PC-3 (cell line): ENCODE results near the gene PDE2A. TPM values are rescaled to one million over a fixed set of nuclear protein-coding genes. Genes with fewer than 3 reads are reported as not detected.

ENCODE experiments used
- ATAC-seq: fragments of 200-7000 bp; cut with Tn5 transposase; 2 replicates; pipeline ENCODE4 v1.9.1; 2020; ENCODE audit warnings: mild to moderate bottlenecking, moderate library complexity
- BruUV-seq: library from RNA; stranded (reverse); fragments of 400-500 nt; replicated peaks from 2 replicates; lab custom pipeline; 2021; lab: Mats Ljungman, UMichigan
- CTCF ChIA-PET: fragments of 300-600 bp; sonication (Branson Sonifier 250); formaldehyde crosslinking; loops from one replicate; lab custom pipeline; 2022; ENCODE audit warnings: antibody characterized with exemption; lab: Charles Lee
- POLR2A ChIA-PET: fragments of 300-600 bp; sonication (Branson Sonifier 250); formaldehyde crosslinking; loops from one replicate; lab custom pipeline; 2022; ENCODE audit warnings: antibody characterized with exemption; ENCODE audit not compliant: unreplicated experiment; lab: Charles Lee
- DNase-seq: peaks from one replicate; pipeline ENCODE4 v3.0.0-alpha.2; 2015
- H2AFZ ChIP-seq: fragments of 300-600 bp; sonication (generic); 2 replicates; pipeline ENCODE4 v1.6.0; 2016; ENCODE audit warnings: antibody characterized with exemption, low read length
- H3F3A ChIP-seq: fragments of 300-600 bp; sonication (generic); one replicate; pipeline ENCODE4 v1.6.0; 2017; ENCODE audit warnings: antibody characterized with exemption, low read length, control low read depth, mild to moderate bottlenecking; ENCODE audit not compliant: unreplicated experiment
- H3K27ac ChIP-seq: fragments of 300-600 bp; sonication (generic); 2 replicates; pipeline ENCODE4 v1.5.1; 2016; ENCODE audit warnings: mild to moderate bottlenecking, low read length
- H3K27me3 ChIP-seq: fragments of 300-600 bp; sonication (generic); 2 replicates; pipeline ENCODE4 v1.6.1; 2016; ENCODE audit warnings: low read length, mixed read lengths
- H3K36me3 ChIP-seq: fragments of 300-600 bp; sonication (generic); 2 replicates; pipeline ENCODE4 v1.6.1; 2016; ENCODE audit warnings: low read depth, mixed run types, low read length, mixed read lengths
- H3K4me1 ChIP-seq: fragments of 300-600 bp; sonication (generic); 2 replicates; pipeline ENCODE4 v1.5.1; 2016; ENCODE audit warnings: low read length; ENCODE audit not compliant: insufficient read depth
- H3K4me2 ChIP-seq: fragments of 300-600 bp; sonication (generic); 2 replicates; pipeline ENCODE4 v1.6.0; 2016; ENCODE audit warnings: low read length
- H3K4me3 ChIP-seq: fragments of 300-600 bp; sonication (generic); 2 replicates; pipeline ENCODE4 v1.5.1; 2016; ENCODE audit warnings: mild to moderate bottlenecking, low read length, mixed read lengths
- H3K79me2 ChIP-seq: fragments of 300-600 bp; sonication (generic); 2 replicates; pipeline ENCODE4 v1.6.1; 2017; ENCODE audit warnings: low read length, mixed read lengths
- H3K9ac ChIP-seq: fragments of 300-600 bp; sonication (generic); 2 replicates; pipeline ENCODE4 v1.6.0; 2016; ENCODE audit warnings: mild to moderate bottlenecking, low read length
- H3K9me2 ChIP-seq: fragments of 300-600 bp; sonication (generic); replicated peaks from 2 replicates; pipeline ENCODE4 v1.6.1; 2016; ENCODE audit warnings: mixed run types, low read length, mixed read lengths
- H3K9me3 ChIP-seq: fragments of 300-600 bp; sonication (generic); 2 replicates; pipeline ENCODE4 v1.6.1; 2016; ENCODE audit warnings: low read length, mixed read lengths
- H4K20me1 ChIP-seq: fragments of 300-600 bp; sonication (generic); 2 replicates; pipeline ENCODE4 v1.6.1; 2016; ENCODE audit warnings: low read length, mixed read lengths
- EZH2 ChIP-seq: fragments of 300-600 bp; sonication (generic); IDR thresholded peaks from one replicate; pipeline ENCODE4 v1.6.1; 2017; ENCODE audit warnings: antibody characterized with exemption, mild to moderate bottlenecking, low read length; ENCODE audit not compliant: unreplicated experiment
- EZH2phosphoT487 ChIP-seq: fragments of 300-600 bp; sonication (generic); IDR thresholded peaks from 2 replicates; pipeline ENCODE4 v1.6.1; 2018; ENCODE audit warnings: mild to moderate bottlenecking, antibody characterized with exemption, low read length, borderline replicate concordance
- intact Hi-C: fragments of 100-400 bp; cut with micrococcal nuclease; formaldehyde crosslinking; loops from 2 replicates; pipeline ENCODE4 v1.9.0; 2023
- total RNA-seq: library from RNA; depleted of rRNA; stranded (reverse); fragments of >200 nt; gene quantifications from 2 replicates; pipeline ENCODE4 v1.2.3, GENCODE V29; 2014
- TF ChIP-seq, protein P1 (sequence below): fragments of 300-600 bp; sonication (generic); conservative IDR thresholded peaks from 2 replicates; pipeline ENCODE4 v1.5.1; 2017; ENCODE audit warnings: antibody characterized with exemption, low read depth, mild to moderate bottlenecking, low read length

Gene PDE2A
- total RNA-seq, 1 experiment from 2014 or later = 2.6 TPM

DNA sequence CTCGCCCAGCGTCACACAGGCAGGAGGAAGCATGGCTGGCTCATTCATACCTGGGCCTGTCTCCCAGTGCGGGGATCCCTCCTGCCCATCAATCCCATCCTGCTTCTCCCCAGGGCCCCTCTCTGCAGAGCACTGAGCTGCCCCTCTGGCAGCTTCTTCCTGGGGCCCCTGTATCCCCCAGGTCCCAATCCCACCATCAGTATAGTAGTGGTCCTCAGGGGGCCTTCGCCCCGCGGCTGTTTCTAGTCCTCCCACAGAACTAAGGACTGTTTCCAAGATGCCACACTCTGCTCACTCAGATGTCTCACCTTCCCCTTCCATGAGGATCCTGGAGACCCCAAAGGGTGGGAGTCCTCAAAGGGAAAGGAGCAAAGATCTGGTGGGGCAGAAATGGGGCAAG, 97.6 kb downstream of the PDE2A start:
- H3F3A ChIP-seq = no peaks in the 10 kb centered on the region
- ChIA-PET POLR2A (no interaction called here), CTCF (no interaction called here)
- no peak overlapping the region for H2AFZ ChIP-seq
- H3K4me2 ChIP-seq = no peak overlapping the region
- H3K9ac ChIP-seq = no peak overlapping the region
- no peaks in the 10 kb centered on the region for H3K9me2 ChIP-seq
- no peaks in the 10 kb centered on the region for H4K20me1 ChIP-seq
- ATAC-seq (no peak), DNase-seq (no peak)
- no peak overlapping the region for H3K4me3 ChIP-seq
- H3K27ac ChIP-seq = no peak overlapping the region
- H3K36me3 ChIP-seq = no peaks in the 10 kb centered on the region
- no peaks in the 10 kb centered on the region for H3K4me1 ChIP-seq
- BruUV-seq = no TSS peak
- TF ChIP-seq, protein P1, sequence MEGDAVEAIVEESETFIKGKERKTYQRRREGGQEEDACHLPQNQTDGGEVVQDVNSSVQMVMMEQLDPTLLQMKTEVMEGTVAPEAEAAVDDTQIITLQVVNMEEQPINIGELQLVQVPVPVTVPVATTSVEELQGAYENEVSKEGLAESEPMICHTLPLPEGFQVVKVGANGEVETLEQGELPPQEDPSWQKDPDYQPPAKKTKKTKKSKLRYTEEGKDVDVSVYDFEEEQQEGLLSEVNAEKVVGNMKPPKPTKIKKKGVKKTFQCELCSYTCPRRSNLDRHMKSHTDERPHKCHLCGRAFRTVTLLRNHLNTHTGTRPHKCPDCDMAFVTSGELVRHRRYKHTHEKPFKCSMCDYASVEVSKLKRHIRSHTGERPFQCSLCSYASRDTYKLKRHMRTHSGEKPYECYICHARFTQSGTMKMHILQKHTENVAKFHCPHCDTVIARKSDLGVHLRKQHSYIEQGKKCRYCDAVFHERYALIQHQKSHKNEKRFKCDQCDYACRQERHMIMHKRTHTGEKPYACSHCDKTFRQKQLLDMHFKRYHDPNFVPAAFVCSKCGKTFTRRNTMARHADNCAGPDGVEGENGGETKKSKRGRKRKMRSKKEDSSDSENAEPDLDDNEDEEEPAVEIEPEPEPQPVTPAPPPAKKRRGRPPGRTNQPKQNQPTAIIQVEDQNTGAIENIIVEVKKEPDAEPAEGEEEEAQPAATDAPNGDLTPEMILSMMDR = no peak
- TF ChIP-seq EZH2phosphoT487 (no peak), EZH2 (no peak)
- H3K79me2 ChIP-seq = no peaks in the 10 kb centered on the region
- intact Hi-C loops = no loop called here
- H3K9me3 ChIP-seq = no peaks in the 10 kb centered on the region
- H3K27me3 ChIP-seq = no peaks in the 10 kb centered on the region

DNA sequence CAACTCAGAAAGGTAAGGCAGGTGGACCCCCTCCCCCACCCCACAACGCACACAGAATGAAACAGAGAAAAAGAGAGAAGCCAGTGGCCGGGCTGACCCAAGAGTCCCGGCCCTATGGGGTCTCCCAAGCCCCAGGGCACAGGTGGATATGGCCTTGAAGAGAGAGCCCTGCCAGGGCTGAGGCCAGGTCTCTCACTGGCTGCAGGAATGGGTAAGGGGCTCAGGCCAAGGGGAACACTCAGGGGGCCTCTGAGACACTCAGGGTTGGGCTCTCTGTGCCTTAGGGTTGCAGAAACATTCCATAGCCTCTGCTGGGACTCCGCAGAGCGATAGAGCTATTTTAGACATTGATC, 98.0 kb downstream of the PDE2A start:
- H3K9me2 ChIP-seq = no peaks in the 10 kb centered on the region
- H3K27ac ChIP-seq = no peak overlapping the region
- DNase-seq (no peak), ATAC-seq (no peak)
- H4K20me1 ChIP-seq = no peaks in the 10 kb centered on the region
- H3K4me2 ChIP-seq = no peak overlapping the region
- H3K79me2 ChIP-seq = no peaks in the 10 kb centered on the region
- TF ChIP-seq, protein P1 = no peak
- no peak for TF ChIP-seq EZH2
- no peak for TF ChIP-seq EZH2phosphoT487
- peaks cover under 1% of the 10 kb centered on the region for H3K4me1 ChIP-seq
- CTCF ChIA-PET = no interaction called here
- no peak overlapping the region for H3K9ac ChIP-seq
- H3K36me3 ChIP-seq = no peaks in the 10 kb centered on the region
- intact Hi-C loops = no loop called here
- no TSS peak for BruUV-seq
- POLR2A ChIA-PET = no interaction called here
- no peaks in the 10 kb centered on the region for H3F3A ChIP-seq
- H2AFZ ChIP-seq = no peak overlapping the region
- no peaks in the 10 kb centered on the region for H3K27me3 ChIP-seq
- no peaks in the 10 kb centered on the region for H3K9me3 ChIP-seq
- H3K4me3 ChIP-seq = no peak overlapping the region

DNA sequence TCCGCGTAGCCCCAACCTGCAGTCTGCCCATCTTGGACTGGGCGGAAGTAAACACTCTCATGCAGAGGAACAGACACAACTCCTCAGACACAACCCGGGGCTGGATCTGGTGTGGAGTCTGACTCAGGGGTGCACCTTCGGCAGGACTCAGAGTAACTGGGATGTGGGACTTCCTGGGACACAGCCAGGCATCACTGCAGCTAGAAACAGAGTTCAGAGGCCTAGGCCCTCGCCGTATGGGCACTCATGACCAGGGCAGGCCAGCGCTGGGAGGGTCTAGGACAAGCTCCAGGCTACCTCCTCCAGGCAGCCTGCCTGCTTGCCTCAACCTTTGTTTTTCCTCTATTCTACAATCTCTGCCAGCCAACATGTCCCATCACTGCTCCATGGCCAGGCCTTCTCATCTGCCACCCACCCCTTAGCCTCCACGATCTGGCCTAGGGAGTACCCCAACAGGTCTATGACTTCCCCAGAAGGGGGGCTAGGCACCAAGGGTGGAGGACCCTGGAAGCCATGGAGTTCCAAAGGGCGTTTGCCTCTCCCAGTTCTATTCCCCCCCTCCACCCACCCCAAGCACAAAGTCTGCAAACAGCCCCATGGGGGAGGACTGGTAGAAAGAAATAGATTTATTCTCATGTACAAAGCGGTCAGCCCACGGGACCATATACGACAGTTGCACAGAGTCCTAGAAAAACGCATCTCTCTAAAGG, 98.5 kb downstream of the PDE2A start:
- BruUV-seq = no TSS peak
- Histone ChIP-seq H3F3A (no peaks in the 10 kb centered on the region), H3K9ac (no peak overlapping the region), H3K79me2 (no peaks in the 10 kb centered on the region), H3K4me1 (peaks cover 6% of the 10 kb centered on the region), H3K27me3 (no peaks in the 10 kb centered on the region), H2AFZ (no peak overlapping the region), H3K27ac (no peak overlapping the region), H4K20me1 (no peaks in the 10 kb centered on the region), H3K9me3 (no peaks in the 10 kb centered on the region), H3K4me2 (no peak overlapping the region), H3K9me2 (no peaks in the 10 kb centered on the region), H3K4me3 (no peak overlapping the region), H3K36me3 (no peaks in the 10 kb centered on the region)
- ChIA-PET CTCF (interaction anchor here (2.9 kb wide), 1 partner anchor 105 kb away, joined by 39 read pairs; no protein-coding TSS in a partner anchor), POLR2A (no interaction called here)
- DNase-seq = no peak
- no peak for ATAC-seq
- intact Hi-C loops = no loop called here
- TF ChIP-seq, protein P1 = no peak
- TF ChIP-seq EZH2phosphoT487 = no peak
- no peak for TF ChIP-seq EZH2
